LHCN-M2 (cell line): ENCODE results near the gene EOLA1. TPM values are rescaled to one million over a fixed set of nuclear protein-coding genes. Genes with fewer than 3 reads are reported as not detected.
"Not testable (repeated sequence)": the region's sequence is repeated elsewhere in the genome, so short reads cannot be mapped to it uniquely, and the experiment has no call there.

Source experiments
- DNase-seq: peaks from one replicate; pipeline ENCODE4 v3.0.0-alpha.2; 2012; ENCODE audit warnings: low read depth
- total RNA-seq: library from RNA; depleted of rRNA; stranded (reverse); fragments of >200 nt; gene quantifications from 2 replicates; pipeline ENCODE4 v1.2.3, GENCODE V29; 2014

Gene EOLA1
- total RNA-seq, 1 experiment from 2014 or later, result 19.0 TPM

- peak; percentile 44 for DNase-seq
Observed at GRCh38 chrX:149513825-149514428, 26.9 kb upstream of the EOLA1 start.

GRCh38 chrX:149515954-149516602, 24.7 kb upstream of the EOLA1 start:
- DNase-seq, result no peak

GRCh38 chrX:149516604-149517003, 24.2 kb upstream of the EOLA1 start:
- DNase-seq, result no peak

- no peak for DNase-seq
Observed at GRCh38 chrX:149517308-149517707, 23.5 kb upstream of the EOLA1 start.

DNA sequence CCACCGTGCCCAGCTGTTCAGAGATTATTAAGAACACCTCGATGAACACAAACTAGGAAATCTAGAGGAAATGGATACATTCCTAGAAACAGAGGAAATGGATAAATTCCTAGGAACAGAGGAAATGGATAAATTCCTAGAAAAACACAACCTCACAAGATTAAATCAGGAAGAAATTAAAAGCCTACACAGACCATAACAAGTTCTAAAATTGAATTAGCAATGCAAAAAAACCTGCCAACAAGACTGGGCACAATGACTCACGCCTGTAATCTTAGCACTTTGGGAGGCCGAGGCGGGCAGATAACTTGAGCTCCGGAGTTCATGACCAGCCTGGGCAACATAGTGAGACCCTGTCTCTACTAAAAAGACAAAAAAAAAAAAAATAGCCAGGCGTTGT, 22.6 kb upstream of the EOLA1 start:
- DNase-seq, result no peak

- not testable (repeated sequence) for DNase-seq
Observed at GRCh38 chrX:149520636-149521277, 20.1 kb upstream of the EOLA1 start.

GRCh38 chrX:149521438-149521837, 19.4 kb upstream of the EOLA1 start:
- DNase-seq, result no peak

DNA sequence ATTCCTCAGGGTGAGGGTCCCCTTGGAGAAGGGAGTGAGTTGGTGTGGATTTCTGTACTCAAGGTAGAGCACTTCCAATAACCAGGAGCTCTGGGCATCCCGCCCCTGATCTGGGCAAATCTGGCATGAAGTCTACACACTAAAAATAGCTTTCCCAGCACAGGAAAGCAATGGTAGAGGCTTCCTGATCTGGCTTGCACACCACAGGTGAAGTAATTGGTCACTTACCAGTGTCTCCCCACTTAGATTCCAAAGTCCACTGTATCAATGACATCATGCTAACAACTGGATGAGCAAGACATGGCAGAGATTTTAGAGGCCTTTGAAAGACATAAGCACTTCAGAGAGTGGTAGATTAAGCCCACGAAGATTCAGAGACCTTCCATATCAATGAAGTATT, 17.9 kb upstream of the EOLA1 start:
- DNase-seq, result no peak

GRCh38 chrX:149525389-149525788, 15.4 kb upstream of the EOLA1 start:
- peak; percentile 49 for DNase-seq

GRCh38 chrX:149525903-149526302, 14.9 kb upstream of the EOLA1 start:
- not testable (repeated sequence) for DNase-seq

DNA sequence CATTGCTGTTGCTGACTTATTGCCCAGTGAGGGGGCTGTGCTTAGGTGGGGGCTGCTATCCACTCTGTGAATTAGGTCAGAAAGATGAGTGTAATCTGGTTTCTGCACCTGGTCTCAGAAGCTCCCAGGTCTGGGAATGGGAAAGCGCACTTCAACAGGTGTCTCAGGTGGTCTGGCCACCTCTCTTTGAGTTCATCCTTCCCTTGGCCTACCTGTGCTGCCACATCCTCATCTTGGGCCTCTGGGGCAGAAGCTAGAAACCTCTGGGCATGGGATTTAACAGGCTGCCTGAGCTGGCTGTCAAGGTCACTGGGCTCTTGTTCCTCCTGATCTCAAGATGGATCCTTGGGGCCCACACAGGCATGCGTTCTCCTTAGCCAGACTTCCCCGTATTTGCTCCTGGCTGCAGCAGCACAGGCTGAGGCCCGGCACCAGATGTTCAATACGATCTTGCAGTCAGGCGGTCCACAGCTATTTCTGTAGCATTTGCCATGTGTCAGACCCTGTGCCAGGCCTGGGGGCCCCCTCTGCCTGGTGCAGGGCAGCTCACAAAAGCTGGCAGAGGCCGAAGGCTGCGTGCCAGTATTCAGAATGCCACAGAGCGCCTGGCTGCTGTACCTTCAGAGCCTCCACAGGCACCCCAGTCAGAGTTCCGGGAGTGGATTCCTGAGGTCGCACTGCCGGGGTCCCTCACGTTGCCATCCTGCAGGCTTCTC, 14.3 kb upstream of the EOLA1 start:
- DNase-seq, result not testable (repeated sequence)

DNA sequence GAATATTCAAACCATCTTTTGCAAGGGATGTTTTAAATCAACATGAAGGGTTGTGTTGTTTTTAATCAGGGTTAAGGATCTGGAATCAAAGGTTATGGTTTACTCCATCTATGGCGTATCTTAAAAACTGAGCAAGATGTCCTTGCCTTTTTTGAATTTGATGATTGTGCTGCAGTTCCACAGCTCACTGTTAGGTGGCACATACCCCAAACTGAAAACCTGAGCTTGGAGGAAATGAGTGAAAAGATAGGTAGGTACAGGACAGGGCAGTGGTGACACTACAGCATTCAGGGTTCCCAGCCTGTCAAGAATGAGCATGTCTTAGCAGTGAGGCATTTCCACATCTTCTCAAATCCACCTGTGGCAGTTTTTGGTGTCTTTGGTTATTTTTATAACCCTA, 13.1 kb upstream of the EOLA1 start:
- DNase-seq, result peak; percentile 26

GRCh38 chrX:149528381-149528780, 12.4 kb upstream of the EOLA1 start:
- no peak for DNase-seq

DNA sequence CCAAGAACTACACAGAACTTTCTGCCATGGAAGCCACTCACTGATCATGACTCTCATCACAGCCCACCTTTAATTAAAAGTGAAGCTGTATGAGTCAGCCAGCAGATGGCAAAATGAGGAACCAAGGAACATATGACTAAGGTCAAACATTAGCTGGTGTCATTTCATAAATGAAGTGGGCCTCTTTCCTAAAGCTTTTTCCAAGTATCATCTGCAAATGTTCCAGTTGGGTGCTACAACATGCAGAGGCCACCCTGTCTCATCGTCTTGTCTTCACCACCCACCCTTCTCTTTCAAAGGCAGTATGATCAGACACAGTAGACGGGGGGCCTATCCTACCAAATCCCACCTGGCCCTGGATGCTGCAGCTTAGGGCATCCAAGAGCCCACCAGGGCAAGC, 9.2 kb upstream of the EOLA1 start:
- no peak for DNase-seq

DNA sequence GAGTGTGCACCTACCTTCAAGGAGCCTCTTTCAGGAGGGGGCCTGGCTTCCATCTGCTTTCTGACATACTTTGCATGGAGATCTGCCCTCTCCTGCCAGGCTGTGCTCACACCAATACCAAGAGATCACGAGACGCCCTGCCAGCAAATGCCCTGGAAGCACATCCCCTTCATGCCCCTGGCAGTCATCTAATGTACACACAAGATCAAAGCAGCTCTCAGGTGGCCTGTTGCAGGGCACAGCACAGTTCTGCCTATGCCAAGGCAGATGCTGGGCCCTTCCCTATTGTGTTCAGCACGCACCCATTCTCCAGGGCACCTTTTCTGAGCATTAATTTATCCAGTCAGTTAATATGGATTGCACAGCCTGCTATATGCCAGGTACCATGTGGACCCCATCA, 7.9 kb upstream of the EOLA1 start:
- DNase-seq, result not testable (repeated sequence)

DNA sequence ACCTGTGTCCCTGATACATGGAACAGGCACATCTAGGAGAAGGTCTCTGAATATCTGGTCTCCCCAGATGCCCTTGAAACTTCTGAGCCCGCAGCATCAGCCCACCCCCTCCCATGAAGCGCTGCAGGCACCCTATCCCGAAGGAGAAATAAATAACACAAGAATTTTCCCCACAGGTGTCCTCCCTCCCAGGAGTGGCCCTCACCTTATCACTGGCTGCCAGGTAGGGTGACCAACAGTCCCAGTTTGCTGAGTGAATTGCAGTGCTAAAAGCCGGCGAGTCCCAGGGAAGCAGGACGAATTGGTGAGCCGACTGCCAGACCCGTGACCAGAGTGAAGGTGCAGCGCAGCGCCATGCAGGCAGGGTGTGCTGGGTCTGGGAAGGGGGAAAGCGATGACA, 6.8 kb upstream of the EOLA1 start:
- not testable (repeated sequence) for DNase-seq

DNA sequence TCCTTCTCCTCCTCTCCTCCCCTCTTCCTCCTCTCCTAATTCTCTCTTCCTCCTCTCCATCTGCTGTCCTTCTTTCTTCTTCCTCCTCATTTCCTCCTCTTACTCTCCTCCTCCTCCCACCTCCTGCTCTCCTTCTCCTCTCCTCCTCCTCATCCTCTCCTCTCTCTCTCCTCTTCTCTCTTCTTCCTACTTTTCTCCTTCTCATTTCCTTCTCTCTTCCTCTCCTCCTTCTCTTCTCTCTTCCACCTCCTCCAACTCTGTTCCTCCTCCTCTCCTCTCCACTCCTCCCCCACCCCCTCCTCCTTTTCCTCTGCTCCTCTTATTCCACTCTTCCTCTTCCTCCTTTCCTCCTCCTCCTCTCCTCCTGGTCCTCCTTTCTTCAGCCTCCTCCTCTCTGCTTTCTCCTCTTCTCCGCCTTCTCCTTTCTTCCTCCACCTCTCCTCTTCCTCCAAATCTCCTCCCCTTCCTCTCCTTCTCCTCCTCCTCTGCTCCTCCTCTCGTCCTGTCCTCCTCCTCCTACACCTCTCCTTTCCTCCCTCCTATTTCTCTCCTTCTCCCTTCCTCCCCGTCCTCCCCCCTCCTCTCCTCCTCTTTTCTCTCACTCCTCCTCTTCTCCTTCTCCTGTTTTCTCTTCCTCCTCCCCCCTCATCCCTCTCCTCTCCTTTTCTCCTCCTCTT, 5.7 kb upstream of the EOLA1 start:
- not testable (repeated sequence) for DNase-seq

DNA sequence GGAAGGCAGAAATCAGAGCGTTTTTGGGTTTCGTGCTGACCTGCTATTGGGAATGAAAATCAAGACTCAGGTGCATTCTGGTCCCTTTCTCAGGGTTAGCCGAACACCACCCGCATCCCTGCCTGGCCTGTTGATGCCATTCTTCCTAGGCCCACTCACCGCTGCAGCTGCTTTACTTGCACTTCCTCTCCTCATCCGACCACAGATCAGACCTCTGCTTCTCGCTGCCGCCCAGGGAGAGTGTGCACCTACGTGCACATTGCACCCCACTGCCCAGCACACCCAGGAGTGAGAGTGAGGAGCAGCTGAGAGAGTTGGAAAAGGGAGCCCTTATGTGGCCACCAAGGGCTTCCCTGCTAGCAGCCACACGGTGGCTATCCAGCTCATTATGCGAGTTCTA, 3.3 kb upstream of the EOLA1 start:
- not testable (repeated sequence) for DNase-seq

- DNase-seq, result peak; percentile 88
Observed at GRCh38 chrX:149539283-149540130, 1.3 kb upstream of the EOLA1 start.

- peak; percentile 82 for DNase-seq
Observed at GRCh38 chrX:149540131-149540620, 636 bp upstream of the EOLA1 start.
